Measurements from ENCODE around the gene SLC24A4.

The SLC24A4 gene

GRCh38 chr14:92323011-92323915 lies at the start of gene SLC24A4:
Gene SLC24A4 (plus strand): TSS chr14:92323165. CDS start chr14:92323831, 666 bp downstream.
- DNase-seq (ENCODE audit: low read depth in 2 of 2), result no peak

DNA sequence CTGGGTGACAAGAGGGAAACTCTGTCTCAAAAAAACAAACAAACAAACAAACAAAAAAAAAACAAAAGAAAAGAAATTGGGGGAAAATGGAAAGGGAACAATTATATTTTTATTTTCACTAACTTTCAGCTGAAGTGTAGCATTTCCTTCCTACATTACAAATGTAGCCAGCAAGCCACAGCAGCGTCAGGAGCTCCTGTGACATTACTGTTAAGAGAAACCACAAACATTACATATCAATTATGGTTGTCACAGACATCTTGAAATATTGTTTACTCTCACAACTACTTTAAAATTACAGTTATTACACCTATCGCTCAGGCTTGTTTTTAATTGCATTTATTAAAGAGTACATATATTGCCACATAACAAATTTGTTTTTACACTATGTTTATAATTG lies 49.8 kb upstream of the SLC24A4 start:
- DNase-seq (ENCODE audit: low read depth in 2 of 2), result no peak

GRCh38 chr14:92274055-92274454 lies 48.9 kb upstream of the SLC24A4 start:
- DNase-seq (ENCODE audit: low read depth in 2 of 2), result no peak

- no peak for DNase-seq (ENCODE audit: low read depth in 2 of 2)
Measured at GRCh38 chr14:92276074-92276473, 46.9 kb upstream of the SLC24A4 start.

DNA sequence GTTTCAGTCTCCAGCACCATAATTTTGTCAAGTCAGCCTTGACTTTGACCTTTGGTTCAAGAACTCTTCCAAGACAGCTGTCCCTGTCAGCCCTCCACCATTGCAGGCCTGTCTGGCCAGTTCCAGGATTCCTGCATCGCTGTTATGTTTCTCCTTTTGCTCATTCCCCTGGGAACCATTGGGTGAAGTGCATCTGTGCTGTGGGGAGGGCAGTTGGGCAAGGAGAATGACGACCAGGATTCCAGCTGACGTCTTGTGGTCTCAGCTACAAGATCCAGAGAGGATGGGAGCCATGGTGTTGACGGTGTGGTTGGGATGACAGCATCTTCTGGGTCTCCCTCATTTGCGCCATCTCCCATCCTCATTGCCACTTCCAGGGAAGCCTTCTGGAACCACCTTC lies 45.9 kb upstream of the SLC24A4 start:
- DNase-seq (ENCODE audit: low read depth in 2 of 2), result no peak

GRCh38 chr14:92280554-92281262 lies 42.3 kb upstream of the SLC24A4 start:
- DNase-seq (ENCODE audit: low read depth in 2 of 2), result no peak

GRCh38 chr14:92282669-92283068 lies 40.3 kb upstream of the SLC24A4 start:
- no peak for DNase-seq (ENCODE audit: low read depth in 2 of 2)

DNA sequence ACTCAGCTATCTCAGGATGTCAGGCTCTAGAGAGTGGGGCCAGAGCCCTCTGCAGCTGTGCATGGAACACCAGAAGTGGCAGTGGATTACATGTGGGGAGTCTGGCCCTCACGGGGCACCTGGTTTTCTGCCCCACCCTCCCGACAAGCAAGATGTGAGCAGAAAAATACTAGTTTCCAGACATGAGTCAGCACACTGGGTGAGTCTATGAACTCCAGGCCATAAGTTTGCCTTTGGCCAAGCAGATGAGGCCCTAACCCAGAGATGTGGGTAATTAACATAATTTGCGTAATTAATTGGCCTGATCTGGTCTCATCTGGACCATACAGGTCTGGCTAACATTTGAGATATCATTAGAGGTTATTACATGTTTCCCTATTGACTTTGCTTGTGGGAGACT lies 37.7 kb upstream of the SLC24A4 start:
- no peak for DNase-seq (ENCODE audit: low read depth in 2 of 2)

GRCh38 chr14:92287987-92288386 lies 35.0 kb upstream of the SLC24A4 start:
- no peak for DNase-seq (ENCODE audit: low read depth in 2 of 2)

GRCh38 chr14:92288994-92289660 lies 33.8 kb upstream of the SLC24A4 start:
- no peak for DNase-seq (ENCODE audit: low read depth in 2 of 2)

GRCh38 chr14:92292673-92293072 lies 30.3 kb upstream of the SLC24A4 start:
- no peak for DNase-seq (ENCODE audit: low read depth in 2 of 2)

GRCh38 chr14:92294506-92294905 lies 28.5 kb upstream of the SLC24A4 start:
- DNase-seq (ENCODE audit: low read depth in 2 of 2), result no peak

GRCh38 chr14:92297818-92298595 lies 25.0 kb upstream of the SLC24A4 start:
- DNase-seq (ENCODE audit: low read depth in 2 of 2), result no peak

DNA sequence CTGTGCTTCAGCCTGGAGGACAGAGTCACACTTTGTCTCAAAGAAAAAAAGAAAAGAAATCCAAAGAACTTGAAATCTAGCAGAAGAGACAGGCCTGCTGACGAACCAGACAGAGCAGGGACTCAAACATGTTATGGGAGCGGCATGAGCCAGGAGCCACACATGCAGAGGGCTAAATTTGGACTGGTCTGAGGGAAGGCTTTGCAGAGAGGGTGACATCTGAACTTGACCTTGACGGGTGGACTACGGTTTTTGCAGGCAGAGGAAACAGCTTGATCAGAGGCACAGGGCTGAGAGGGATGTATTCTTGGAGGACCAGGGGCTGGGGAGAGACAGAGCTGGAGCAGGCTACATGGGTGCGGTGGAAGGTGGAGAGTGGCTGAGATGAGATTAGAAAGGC lies 20.5 kb upstream of the SLC24A4 start:
- DNase-seq (ENCODE audit: low read depth in 2 of 2), result no peak

GRCh38 chr14:92308716-92309115 lies 14.2 kb upstream of the SLC24A4 start:
- no peak for DNase-seq (ENCODE audit: low read depth in 2 of 2)

DNA sequence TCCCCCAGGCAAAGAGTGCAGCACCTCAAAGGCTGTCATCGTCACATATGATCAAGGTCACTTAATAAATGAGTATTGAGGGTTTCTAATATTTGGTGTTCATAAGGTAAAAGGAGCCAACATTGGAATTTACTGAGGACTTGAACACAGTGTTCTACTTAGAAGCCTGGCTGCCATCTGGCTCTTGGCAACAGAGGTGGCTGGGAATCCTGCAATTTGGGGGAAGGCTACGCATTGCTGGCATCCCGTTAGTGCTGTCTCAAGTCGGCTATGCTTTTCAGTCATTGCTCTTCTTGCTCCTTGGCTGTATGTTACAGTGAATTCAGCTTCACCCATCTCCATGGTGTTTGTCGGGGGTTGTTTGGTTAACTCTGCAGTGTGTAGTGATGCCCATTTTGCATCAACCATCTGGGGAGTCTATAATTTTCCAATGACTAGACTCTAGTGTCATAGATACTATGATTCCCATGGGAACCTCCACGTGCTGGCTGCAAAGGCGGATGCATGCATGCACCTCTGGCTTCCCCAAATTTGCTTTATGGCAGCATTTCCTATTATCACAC lies 12.9 kb upstream of the SLC24A4 start:
- no peak for DNase-seq (ENCODE audit: low read depth in 2 of 2)

GRCh38 chr14:92310776-92311375 lies 12.1 kb upstream of the SLC24A4 start:
- no peak for DNase-seq (ENCODE audit: low read depth in 2 of 2)

DNA sequence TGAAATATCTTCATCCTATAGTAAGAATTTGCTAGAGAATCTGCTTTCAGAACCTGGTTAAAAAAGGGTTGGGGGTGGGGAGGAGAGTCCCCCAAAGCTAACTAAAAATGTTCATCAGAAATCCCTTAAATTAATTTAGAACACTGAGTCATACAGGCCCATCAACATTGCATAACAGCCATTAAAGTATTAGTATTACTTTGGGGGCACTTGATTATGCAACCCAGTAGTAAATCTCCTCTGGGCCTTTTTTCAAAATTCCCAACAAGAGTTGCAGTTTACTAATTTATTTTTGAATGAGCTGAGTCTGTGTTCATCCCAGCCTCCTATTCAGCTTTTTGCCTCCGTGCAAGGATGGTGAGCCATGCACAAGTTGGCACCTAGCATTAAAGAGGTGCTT lies 8.8 kb upstream of the SLC24A4 start:
- DNase-seq (ENCODE audit: low read depth in 2 of 2), result no peak

- no peak for DNase-seq (ENCODE audit: low read depth in 2 of 2)
Measured at GRCh38 chr14:92315050-92315805, 7.7 kb upstream of the SLC24A4 start.

GRCh38 chr14:92316176-92316575 lies 6.8 kb upstream of the SLC24A4 start:
- no peak for DNase-seq (ENCODE audit: low read depth in 2 of 2)
